Measurements from ENCODE around the gene GDPD1. TPM values are rescaled to one million over a fixed set of nuclear protein-coding genes. Genes with fewer than 3 reads are reported as not detected.

Gene GDPD1
- total RNA-seq, 1 experiment from 2014 or later: 2.6 TPM

GRCh38 chr17:59175076-59175475 lies 45.2 kb upstream of the GDPD1 start:
- Histone ChIP-seq H4K91ac (ENCODE audit: insufficient read length, low read depth, low read length) (no peak overlapping the region), H3K9ac (ENCODE audit: extremely low read depth, insufficient read length, low read length) (no peak overlapping the region), H2BK12ac (ENCODE audit: insufficient read length, low read depth, low read length) (no peak overlapping the region), H3T11ph (ENCODE audit: low read length) (no peak overlapping the region), H3K27ac (ENCODE audit: insufficient read length, low read depth, low read length) (no peak overlapping the region), H4K5ac (ENCODE audit: insufficient read length, low read depth, low read length) (no peak overlapping the region), H2BK20ac (ENCODE audit: low read depth, low read length, poor library complexity, severe bottlenecking) (no peak overlapping the region), H3K23ac (ENCODE audit: insufficient read length, low read depth, low read length) (no peak overlapping the region), H3K18ac (ENCODE audit: insufficient read length, low read depth, low read length) (no peak overlapping the region), H3K4me1 (ENCODE audit: insufficient read depth, low read length) (no peaks in the 10 kb centered on the region), H3K14ac (ENCODE audit: insufficient read depth, low read length) (no peak overlapping the region), H4K8ac (replicated peaks; ENCODE audit: insufficient read length, low read depth, low read length) (no peak overlapping the region), H2BK5ac (ENCODE audit: insufficient read length, low read length) (no peak overlapping the region), H4K20me1 (ENCODE audit: control insufficient read depth, insufficient read depth, insufficient read length) (no peaks in the 10 kb centered on the region), H3K9me3 (ENCODE audit: control insufficient read depth, low read depth, low read length) (no peaks in the 10 kb centered on the region), H3K4ac (ENCODE audit: low read depth, low read length) (no peak overlapping the region), H2BK15ac (ENCODE audit: low read depth, low read length) (no peak overlapping the region), H2AK5ac (ENCODE audit: insufficient read length, low read length) (no peak overlapping the region), H3K23me2 (ENCODE audit: insufficient read length, low read depth, low read length, poor library complexity, severe bottlenecking) (no peaks in the 10 kb centered on the region), H3K27me3 (ENCODE audit: insufficient read depth, low read length) (no peaks in the 10 kb centered on the region), H2AFZ (ENCODE audit: low read length) (no peak overlapping the region), H2BK120ac (ENCODE audit: low read depth, low read length, poor library complexity, severe bottlenecking) (no peak overlapping the region), H3K4me2 (ENCODE audit: insufficient read depth, insufficient read length, low read length) (no peak overlapping the region), H3K79me2 (ENCODE audit: insufficient read depth, low read length) (no peaks in the 10 kb centered on the region), H3K79me1 (ENCODE audit: insufficient read depth, low read depth, low read length, poor library complexity, severe bottlenecking) (peaks cover 2% of the 10 kb centered on the region), H3K56ac (ENCODE audit: insufficient read length, low read depth, low read length) (no peak overlapping the region)
- no peak overlapping the region for H3K4me3 Mint-ChIP-seq
- DNase-seq: no peak
- H3K4me1 Mint-ChIP-seq: 0 out of 4 replicates have a peak, but pooled peaks cover 0 to 6% of the 10 kb centered on the region in 2 experiments
- no peak for TF ChIP-seq CTCF (conservative IDR thresholded peaks at IDR 0.05)
- H3K27me3 Mint-ChIP-seq (ENCODE audit: low read depth): no peaks in the 10 kb centered on the region
- no CpG with 5 or more reads among the region's 7 CpGs for WGBS (ENCODE audit: extremely low coverage, insufficient read length, low lambda C conversion rate)
- no peaks in the 10 kb centered on the region; a peak in 1 of 5 replicates for H3K9me3 Mint-ChIP-seq
- peaks cover 41 to 69% (median 54%) of the 10 kb centered on the region in 3 experiments for H3K36me3 Mint-ChIP-seq (ENCODE audit: insufficient read depth in 1 of 3, low read depth in 3 of 3)
- no peak overlapping the region for H3K27ac Mint-ChIP-seq
